Measurements from ENCODE around the gene EPN3. TPM values are rescaled to one million over a fixed set of nuclear protein-coding genes. Genes with fewer than 3 reads are reported as not detected.

EPN3 gene
- total and polyA plus RNA-seq, 2 experiments from 2014 or later = 2.3 to 7.7 TPM

DNA sequence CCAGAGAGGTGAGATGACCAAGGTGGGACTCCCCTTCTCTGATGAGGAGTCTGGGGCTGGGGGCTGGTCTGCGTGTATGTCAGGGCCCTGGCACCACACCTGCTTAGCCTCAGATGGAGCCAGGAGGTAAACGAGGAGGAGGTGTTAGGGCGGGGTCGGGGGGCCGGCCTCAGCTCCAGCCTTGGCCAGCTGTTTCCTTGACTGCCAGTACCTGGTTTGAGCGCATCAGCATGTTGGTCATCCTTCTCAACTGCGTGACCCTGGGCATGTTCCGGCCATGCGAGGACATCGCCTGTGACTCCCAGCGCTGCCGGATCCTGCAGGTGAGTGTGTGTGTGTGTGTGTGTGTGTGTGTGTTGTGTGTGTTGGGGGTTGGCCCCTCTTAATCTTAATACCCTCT is 36.1 kb downstream of the EPN3 start:
- ATAC-seq (no peak), DNase-seq (ENCODE audit: low spot score) (no peak)
- no peaks in the 10 kb centered on the region for H3K9me3 Mint-ChIP-seq
- no peak overlapping the region for H2AFZ ChIP-seq
- no peaks in the 10 kb centered on the region for H3K79me2 ChIP-seq (replicated peaks; ENCODE audit: insufficient read depth)
- no peaks in the 10 kb centered on the region; the same call in 2 of the 3 replicates for H3K36me3 Mint-ChIP-seq (ENCODE audit: low read depth)
- H3K4me3 ChIP-seq = no peak overlapping the region
- H3K4me1 Mint-ChIP-seq = peaks cover 53% of the 10 kb centered on the region
- H3K4me3 Mint-ChIP-seq = no peak overlapping the region
- H3K9me2 ChIP-seq (ENCODE audit: insufficient read depth) = no peaks in the 10 kb centered on the region
- H3K4me1 ChIP-seq (ENCODE audit: insufficient read depth) = peaks cover 12% of the 10 kb centered on the region
- no peaks in the 10 kb centered on the region for H3F3A ChIP-seq (replicated peaks; ENCODE audit: low read depth)
- peaks cover 39% of the 10 kb centered on the region for H3K27me3 ChIP-seq (ENCODE audit: insufficient read depth)
- no peaks in the 10 kb centered on the region; the same call in 1 of the 2 replicates for H4K20me1 ChIP-seq (replicated peaks; ENCODE audit: insufficient read depth)
- no peak overlapping the region for H3K4me2 ChIP-seq
- no peaks in the 10 kb centered on the region for H3K36me3 ChIP-seq (ENCODE audit: insufficient read depth)
- no peak overlapping the region for H3K27ac Mint-ChIP-seq
- no peak overlapping the region for H3K27ac ChIP-seq (ENCODE audit: low read depth)
- TF ChIP-seq STAT1 (IDR thresholded peaks at IDR 0.05; ENCODE audit: unreplicated experiment) (no peak), EZH2phosphoT487 (IDR thresholded peaks at IDR 0.05; ENCODE audit: unreplicated experiment) (no peak), ZNF331 (CRISPR knock-in tag; IDR thresholded peaks at IDR 0.05; ENCODE audit: low read depth) (no peak), NANOG (IDR thresholded peaks at IDR 0.05; ENCODE audit: borderline replicate concordance) (no peak), JUNB (IDR thresholded peaks at IDR 0.05; ENCODE audit: unreplicated experiment) (no peak), ZNF114 (CRISPR knock-in tag; IDR thresholded peaks at IDR 0.05) (no peak), CREB1 (CRISPR knock-in tag; IDR thresholded peaks at IDR 0.05; ENCODE audit: low read depth) (no peak), EZH2 (IDR thresholded peaks at IDR 0.05; ENCODE audit: low read depth, unreplicated experiment) (no peak), POLR2AphosphoS5 (IDR thresholded peaks at IDR 0.05; ENCODE audit: low read depth) (no peak)
- TF ChIP-seq, protein P1, sequence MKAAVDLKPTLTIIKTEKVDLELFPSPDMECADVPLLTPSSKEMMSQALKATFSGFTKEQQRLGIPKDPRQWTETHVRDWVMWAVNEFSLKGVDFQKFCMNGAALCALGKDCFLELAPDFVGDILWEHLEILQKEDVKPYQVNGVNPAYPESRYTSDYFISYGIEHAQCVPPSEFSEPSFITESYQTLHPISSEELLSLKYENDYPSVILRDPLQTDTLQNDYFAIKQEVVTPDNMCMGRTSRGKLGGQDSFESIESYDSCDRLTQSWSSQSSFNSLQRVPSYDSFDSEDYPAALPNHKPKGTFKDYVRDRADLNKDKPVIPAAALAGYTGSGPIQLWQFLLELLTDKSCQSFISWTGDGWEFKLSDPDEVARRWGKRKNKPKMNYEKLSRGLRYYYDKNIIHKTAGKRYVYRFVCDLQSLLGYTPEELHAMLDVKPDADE (IDR thresholded peaks at IDR 0.05) = no peak
- TF ChIP-seq, protein P2, sequence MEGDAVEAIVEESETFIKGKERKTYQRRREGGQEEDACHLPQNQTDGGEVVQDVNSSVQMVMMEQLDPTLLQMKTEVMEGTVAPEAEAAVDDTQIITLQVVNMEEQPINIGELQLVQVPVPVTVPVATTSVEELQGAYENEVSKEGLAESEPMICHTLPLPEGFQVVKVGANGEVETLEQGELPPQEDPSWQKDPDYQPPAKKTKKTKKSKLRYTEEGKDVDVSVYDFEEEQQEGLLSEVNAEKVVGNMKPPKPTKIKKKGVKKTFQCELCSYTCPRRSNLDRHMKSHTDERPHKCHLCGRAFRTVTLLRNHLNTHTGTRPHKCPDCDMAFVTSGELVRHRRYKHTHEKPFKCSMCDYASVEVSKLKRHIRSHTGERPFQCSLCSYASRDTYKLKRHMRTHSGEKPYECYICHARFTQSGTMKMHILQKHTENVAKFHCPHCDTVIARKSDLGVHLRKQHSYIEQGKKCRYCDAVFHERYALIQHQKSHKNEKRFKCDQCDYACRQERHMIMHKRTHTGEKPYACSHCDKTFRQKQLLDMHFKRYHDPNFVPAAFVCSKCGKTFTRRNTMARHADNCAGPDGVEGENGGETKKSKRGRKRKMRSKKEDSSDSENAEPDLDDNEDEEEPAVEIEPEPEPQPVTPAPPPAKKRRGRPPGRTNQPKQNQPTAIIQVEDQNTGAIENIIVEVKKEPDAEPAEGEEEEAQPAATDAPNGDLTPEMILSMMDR (conservative IDR thresholded peaks at IDR 0.05; ENCODE audit: low read depth in 2 of 2) = no peak
- TF ChIP-seq, protein P3, sequence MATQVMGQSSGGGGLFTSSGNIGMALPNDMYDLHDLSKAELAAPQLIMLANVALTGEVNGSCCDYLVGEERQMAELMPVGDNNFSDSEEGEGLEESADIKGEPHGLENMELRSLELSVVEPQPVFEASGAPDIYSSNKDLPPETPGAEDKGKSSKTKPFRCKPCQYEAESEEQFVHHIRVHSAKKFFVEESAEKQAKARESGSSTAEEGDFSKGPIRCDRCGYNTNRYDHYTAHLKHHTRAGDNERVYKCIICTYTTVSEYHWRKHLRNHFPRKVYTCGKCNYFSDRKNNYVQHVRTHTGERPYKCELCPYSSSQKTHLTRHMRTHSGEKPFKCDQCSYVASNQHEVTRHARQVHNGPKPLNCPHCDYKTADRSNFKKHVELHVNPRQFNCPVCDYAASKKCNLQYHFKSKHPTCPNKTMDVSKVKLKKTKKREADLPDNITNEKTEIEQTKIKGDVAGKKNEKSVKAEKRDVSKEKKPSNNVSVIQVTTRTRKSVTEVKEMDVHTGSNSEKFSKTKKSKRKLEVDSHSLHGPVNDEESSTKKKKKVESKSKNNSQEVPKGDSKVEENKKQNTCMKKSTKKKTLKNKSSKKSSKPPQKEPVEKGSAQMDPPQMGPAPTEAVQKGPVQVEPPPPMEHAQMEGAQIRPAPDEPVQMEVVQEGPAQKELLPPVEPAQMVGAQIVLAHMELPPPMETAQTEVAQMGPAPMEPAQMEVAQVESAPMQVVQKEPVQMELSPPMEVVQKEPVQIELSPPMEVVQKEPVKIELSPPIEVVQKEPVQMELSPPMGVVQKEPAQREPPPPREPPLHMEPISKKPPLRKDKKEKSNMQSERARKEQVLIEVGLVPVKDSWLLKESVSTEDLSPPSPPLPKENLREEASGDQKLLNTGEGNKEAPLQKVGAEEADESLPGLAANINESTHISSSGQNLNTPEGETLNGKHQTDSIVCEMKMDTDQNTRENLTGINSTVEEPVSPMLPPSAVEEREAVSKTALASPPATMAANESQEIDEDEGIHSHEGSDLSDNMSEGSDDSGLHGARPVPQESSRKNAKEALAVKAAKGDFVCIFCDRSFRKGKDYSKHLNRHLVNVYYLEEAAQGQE (IDR thresholded peaks at IDR 0.05; ENCODE audit: unreplicated experiment) = no peak
- TF ChIP-seq, protein P4, sequence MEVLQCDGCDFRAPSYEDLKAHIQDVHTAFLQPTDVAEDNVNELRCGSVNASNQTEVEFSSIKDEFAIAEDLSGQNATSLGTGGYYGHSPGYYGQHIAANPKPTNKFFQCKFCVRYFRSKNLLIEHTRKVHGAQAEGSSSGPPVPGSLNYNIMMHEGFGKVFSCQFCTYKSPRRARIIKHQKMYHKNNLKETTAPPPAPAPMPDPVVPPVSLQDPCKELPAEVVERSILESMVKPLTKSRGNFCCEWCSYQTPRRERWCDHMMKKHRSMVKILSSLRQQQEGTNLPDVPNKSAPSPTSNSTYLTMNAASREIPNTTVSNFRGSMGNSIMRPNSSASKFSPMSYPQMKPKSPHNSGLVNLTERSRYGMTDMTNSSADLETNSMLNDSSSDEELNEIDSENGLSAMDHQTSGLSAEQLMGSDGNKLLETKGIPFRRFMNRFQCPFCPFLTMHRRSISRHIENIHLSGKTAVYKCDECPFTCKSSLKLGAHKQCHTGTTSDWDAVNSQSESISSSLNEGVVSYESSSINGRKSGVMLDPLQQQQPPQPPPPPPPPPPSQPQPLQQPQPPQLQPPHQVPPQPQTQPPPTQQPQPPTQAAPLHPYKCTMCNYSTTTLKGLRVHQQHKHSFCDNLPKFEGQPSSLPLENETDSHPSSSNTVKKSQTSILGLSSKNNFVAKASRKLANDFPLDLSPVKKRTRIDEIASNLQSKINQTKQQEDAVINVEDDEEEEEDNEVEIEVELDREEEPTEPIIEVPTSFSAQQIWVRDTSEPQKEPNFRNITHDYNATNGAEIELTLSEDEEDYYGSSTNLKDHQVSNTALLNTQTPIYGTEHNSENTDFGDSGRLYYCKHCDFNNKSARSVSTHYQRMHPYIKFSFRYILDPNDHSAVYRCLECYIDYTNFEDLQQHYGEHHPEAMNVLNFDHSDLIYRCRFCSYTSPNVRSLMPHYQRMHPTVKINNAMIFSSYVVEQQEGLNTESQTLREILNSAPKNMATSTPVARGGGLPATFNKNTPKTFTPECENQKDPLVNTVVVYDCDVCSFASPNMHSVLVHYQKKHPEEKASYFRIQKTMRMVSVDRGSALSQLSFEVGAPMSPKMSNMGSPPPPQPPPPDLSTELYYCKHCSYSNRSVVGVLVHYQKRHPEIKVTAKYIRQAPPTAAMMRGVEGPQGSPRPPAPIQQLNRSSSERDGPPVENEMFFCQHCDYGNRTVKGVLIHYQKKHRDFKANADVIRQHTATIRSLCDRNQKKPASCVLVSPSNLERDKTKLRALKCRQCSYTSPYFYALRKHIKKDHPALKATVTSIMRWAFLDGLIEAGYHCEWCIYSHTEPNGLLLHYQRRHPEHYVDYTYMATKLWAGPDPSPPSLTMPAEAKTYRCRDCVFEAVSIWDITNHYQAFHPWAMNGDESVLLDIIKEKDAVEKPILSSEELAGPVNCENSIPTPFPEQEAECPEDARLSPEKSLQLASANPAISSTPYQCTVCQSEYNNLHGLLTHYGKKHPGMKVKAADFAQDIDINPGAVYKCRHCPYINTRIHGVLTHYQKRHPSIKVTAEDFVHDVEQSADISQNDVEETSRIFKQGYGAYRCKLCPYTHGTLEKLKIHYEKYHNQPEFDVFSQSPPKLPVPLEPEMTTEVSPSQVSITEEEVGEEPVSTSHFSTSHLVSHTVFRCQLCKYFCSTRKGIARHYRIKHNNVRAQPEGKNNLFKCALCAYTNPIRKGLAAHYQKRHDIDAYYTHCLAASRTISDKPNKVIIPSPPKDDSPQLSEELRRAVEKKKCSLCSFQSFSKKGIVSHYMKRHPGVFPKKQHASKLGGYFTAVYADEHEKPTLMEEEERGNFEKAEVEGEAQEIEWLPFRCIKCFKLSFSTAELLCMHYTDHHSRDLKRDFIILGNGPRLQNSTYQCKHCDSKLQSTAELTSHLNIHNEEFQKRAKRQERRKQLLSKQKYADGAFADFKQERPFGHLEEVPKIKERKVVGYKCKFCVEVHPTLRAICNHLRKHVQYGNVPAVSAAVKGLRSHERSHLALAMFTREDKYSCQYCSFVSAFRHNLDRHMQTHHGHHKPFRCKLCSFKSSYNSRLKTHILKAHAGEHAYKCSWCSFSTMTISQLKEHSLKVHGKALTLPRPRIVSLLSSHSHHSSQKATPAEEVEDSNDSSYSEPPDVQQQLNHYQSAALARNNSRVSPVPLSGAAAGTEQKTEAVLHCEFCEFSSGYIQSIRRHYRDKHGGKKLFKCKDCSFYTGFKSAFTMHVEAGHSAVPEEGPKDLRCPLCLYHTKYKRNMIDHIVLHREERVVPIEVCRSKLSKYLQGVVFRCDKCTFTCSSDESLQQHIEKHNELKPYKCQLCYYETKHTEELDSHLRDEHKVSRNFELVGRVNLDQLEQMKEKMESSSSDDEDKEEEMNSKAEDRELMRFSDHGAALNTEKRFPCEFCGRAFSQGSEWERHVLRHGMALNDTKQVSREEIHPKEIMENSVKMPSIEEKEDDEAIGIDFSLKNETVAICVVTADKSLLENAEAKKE (CRISPR knock-in tag; IDR thresholded peaks at IDR 0.05) = no peak
- peaks cover 45% of the 10 kb centered on the region for H3K27me3 Mint-ChIP-seq (ENCODE audit: insufficient read depth, low read depth, poor library complexity)
